ENCODE results near the gene FAM168B.

DNA sequence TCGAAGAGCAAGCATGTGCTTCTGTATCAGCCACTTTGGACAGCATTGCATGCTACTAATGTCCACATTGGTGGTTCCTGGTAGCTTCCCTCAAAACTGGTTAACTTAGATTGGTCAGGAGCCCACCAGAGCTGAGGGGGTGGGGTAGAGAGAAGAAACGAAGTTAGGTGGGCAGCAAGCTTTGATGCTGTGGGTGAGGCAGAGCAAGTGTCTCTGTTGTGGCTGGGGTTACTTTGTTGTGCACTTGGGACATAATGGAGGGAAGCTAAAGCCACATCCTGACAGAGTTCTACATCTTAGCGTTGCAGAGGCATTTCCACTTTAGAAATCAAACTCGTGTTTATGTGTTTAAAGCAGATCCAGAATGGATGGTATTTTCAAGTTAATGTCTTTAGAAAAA, 82.7 kb downstream of the FAM168B start:
- TF ChIP-seq TOX (CRISPR knock-in tag; IDR thresholded peaks at IDR 0.05; ENCODE audit: borderline replicate concordance) (no peak), ZFP30 (CRISPR knock-in tag; IDR thresholded peaks at IDR 0.05) (no peak), ZFP3 (CRISPR knock-in tag; IDR thresholded peaks at IDR 0.05) (no peak), ESRRG (CRISPR knock-in tag; IDR thresholded peaks at IDR 0.05) (no peak), RARB (CRISPR knock-in tag; IDR thresholded peaks at IDR 0.05) (no peak)
- TF ChIP-seq, protein P1, sequence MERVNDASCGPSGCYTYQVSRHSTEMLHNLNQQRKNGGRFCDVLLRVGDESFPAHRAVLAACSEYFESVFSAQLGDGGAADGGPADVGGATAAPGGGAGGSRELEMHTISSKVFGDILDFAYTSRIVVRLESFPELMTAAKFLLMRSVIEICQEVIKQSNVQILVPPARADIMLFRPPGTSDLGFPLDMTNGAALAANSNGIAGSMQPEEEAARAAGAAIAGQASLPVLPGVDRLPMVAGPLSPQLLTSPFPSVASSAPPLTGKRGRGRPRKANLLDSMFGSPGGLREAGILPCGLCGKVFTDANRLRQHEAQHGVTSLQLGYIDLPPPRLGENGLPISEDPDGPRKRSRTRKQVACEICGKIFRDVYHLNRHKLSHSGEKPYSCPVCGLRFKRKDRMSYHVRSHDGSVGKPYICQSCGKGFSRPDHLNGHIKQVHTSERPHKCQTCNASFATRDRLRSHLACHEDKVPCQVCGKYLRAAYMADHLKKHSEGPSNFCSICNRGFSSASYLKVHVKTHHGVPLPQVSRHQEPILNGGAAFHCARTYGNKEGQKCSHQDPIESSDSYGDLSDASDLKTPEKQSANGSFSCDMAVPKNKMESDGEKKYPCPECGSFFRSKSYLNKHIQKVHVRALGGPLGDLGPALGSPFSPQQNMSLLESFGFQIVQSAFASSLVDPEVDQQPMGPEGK (CRISPR knock-in tag; IDR thresholded peaks at IDR 0.05; ENCODE audit: borderline replicate concordance): no peak
